Liver (tissue), 9 donors: ENCODE results near the gene HSPG2. TPM values are rescaled to one million over a fixed set of nuclear protein-coding genes. Genes with fewer than 3 reads are reported as not detected.

ENCODE experiments used
- DNase-seq: peaks from one replicate; pipeline ENCODE4 v3.0.0-alpha.2; 2017; ENCODE audit warnings: low spot score
- H3K27ac ChIP-seq, 2 donors: one replicate each; pipeline ENCODE4 v1.7.0; 2013; ENCODE audit warnings: inconsistent platforms in 2 of 2, low read length in 2 of 2, control low read depth in 1 of 2, low read depth in 1 of 2, mild to moderate bottlenecking in 1 of 2
- H3K27me3 ChIP-seq, 4 donors: one replicate each; pipeline versions ENCODE4 v1.6.1 to v1.7.0; 2013; ENCODE audit warnings: low read length in 3 of 4, inconsistent platforms in 1 of 4, mild to moderate bottlenecking in 1 of 4, moderate library complexity in 1 of 4; ENCODE audit not compliant: control insufficient read depth in 4 of 4, insufficient read depth in 4 of 4
- H3K36me3 ChIP-seq, 4 donors: one replicate each; pipeline versions ENCODE4 v1.6.1 to v1.7.0; 2013; ENCODE audit warnings: low read length in 3 of 4, mild to moderate bottlenecking in 3 of 4, low read depth in 1 of 4, moderate library complexity in 1 of 4; ENCODE audit not compliant: control insufficient read depth in 4 of 4, insufficient read depth in 3 of 4
- H3K4me1 ChIP-seq, 4 donors: one replicate each; pipeline versions ENCODE4 v1.6.1 to v1.7.0; 2013; ENCODE audit warnings: low read length in 3 of 4, mild to moderate bottlenecking in 3 of 4, moderate library complexity in 1 of 4; ENCODE audit not compliant: control insufficient read depth in 4 of 4, insufficient read depth in 4 of 4
- H3K4me3 ChIP-seq, 3 donors: one replicate each; pipeline versions ENCODE4 v1.6.1 to v1.7.0; 2013; ENCODE audit warnings: low read length in 3 of 3, control low read depth in 1 of 3, low read depth in 1 of 3, mild to moderate bottlenecking in 1 of 3
- H3K9ac ChIP-seq, 2 donors: one replicate each; pipeline ENCODE4 v1.7.0; 2013; ENCODE audit warnings: low read length in 2 of 2, mild to moderate bottlenecking in 2 of 2, moderate library complexity in 2 of 2, control low read depth in 1 of 2, low read depth in 1 of 2
- H3K9me3 ChIP-seq, 4 donors: one replicate each; pipeline versions ENCODE4 v1.6.1 to v1.7.0; 2013; ENCODE audit warnings: low read length in 3 of 4; ENCODE audit not compliant: control insufficient read depth in 4 of 4
- ATF3 ChIP-seq: IDR thresholded peaks from 2 replicates; pipeline ENCODE4 v1.6.1; 2016; ENCODE audit warnings: antibody characterized with exemption
- CTCF ChIP-seq: fragments of 150-350 bp; IDR thresholded peaks from 2 replicates; pipeline ENCODE4 v1.5.1; 2017; ENCODE audit warnings: improper control_type of control experiment, low read depth, low read length; ENCODE audit not compliant: missing input control
- EGR1 ChIP-seq, 2 donors: IDR thresholded peaks; 2 replicates each; pipeline ENCODE4 v1.6.1; 2016 to 2018; ENCODE audit warnings: antibody characterized with exemption in 2 of 2, low read depth in 2 of 2
- FOXA1 ChIP-seq: IDR thresholded peaks from 2 replicates; pipeline ENCODE4 v1.6.1; 2016; ENCODE audit warnings: antibody characterized with exemption
- FOXA2 ChIP-seq: IDR thresholded peaks from 2 replicates; pipeline ENCODE4 v1.6.1; 2016; ENCODE audit warnings: antibody characterized with exemption
- GABPA ChIP-seq, 2 donors: IDR thresholded peaks in 1 of 2; conservative IDR thresholded peaks in 1 of 2; 2 replicates each; pipeline ENCODE4 v1.6.1; 2016; ENCODE audit warnings: antibody characterized with exemption in 2 of 2, mild to moderate bottlenecking in 1 of 2, moderate library complexity in 1 of 2
- HNF4A ChIP-seq, 2 donors: conservative IDR thresholded peaks; 2 replicates each; pipeline ENCODE4 v1.6.1; 2016; ENCODE audit warnings: antibody characterized with exemption in 2 of 2, mild to moderate bottlenecking in 2 of 2
- HNF4G ChIP-seq: IDR thresholded peaks from 2 replicates; pipeline ENCODE4 v1.6.1; 2016; ENCODE audit warnings: antibody characterized with exemption
- JUND ChIP-seq, 2 donors: IDR thresholded peaks; 2 replicates each; pipeline ENCODE4 v1.6.1; 2016; ENCODE audit warnings: antibody characterized with exemption in 2 of 2
- MAX ChIP-seq: IDR thresholded peaks from 2 replicates; pipeline ENCODE4 v1.6.1; 2016; ENCODE audit warnings: antibody characterized with exemption
- NR2F2 ChIP-seq: IDR thresholded peaks from 2 replicates; pipeline ENCODE4 v1.6.1; 2016; ENCODE audit warnings: antibody characterized with exemption
- RAD21 ChIP-seq, 2 donors: IDR thresholded peaks; 2 replicates each; pipeline ENCODE4 v1.6.1; 2016; ENCODE audit warnings: antibody characterized with exemption in 2 of 2, mild to moderate bottlenecking in 2 of 2
- REST ChIP-seq: IDR thresholded peaks from 2 replicates; pipeline ENCODE4 v1.6.1; 2016; ENCODE audit warnings: antibody characterized with exemption, mild to moderate bottlenecking
- RXRA ChIP-seq, 2 donors: IDR thresholded peaks; 2 replicates each; pipeline ENCODE4 v1.6.1; 2017 to 2018; ENCODE audit warnings: antibody characterized with exemption in 2 of 2, mild to moderate bottlenecking in 1 of 2
- SP1 ChIP-seq: IDR thresholded peaks from 2 replicates; pipeline ENCODE4 v1.6.1; 2018; ENCODE audit warnings: antibody characterized with exemption, mild to moderate bottlenecking
- TAF1 ChIP-seq: conservative IDR thresholded peaks from 2 replicates; pipeline ENCODE4 v1.6.1; 2016; ENCODE audit warnings: antibody characterized with exemption, mild to moderate bottlenecking
- YY1 ChIP-seq: IDR thresholded peaks from 2 replicates; pipeline ENCODE4 v1.6.1; 2016; ENCODE audit warnings: antibody characterized with exemption, mild to moderate bottlenecking
- ZBTB33 ChIP-seq: IDR thresholded peaks from 2 replicates; pipeline ENCODE4 v1.6.1; 2016; ENCODE audit warnings: antibody characterized with exemption
- WGBS: extraction: QIAGEN DNeasy Blood & Tissue Kit; methylation state at CpG from one replicate; pipeline ENCODE4 v1.1.7; 2013; 5-methylcytosine and 5-hydroxymethylcytosine counted together
- polyA plus RNA-seq, 2 donors: library from polyadenylated mRNA; stranded (reverse) in 1 of 2; unstranded in 1 of 2; fragments of 200-250 nt in 1 of 2; fragments of >200 nt in 1 of 2; fragmentation: Nextera tagmentation in 1 of 2; extraction: Ambion mirVana in 1 of 2; gene quantifications; one replicate each; pipeline versions ENCODE4 v1.2.1 to v1.2.3, GENCODE V29; 2013 to 2015
- total RNA-seq, 2 donors: library from RNA; depleted of rRNA; stranded (reverse); fragments of >200 nt; gene quantifications; one replicate each; pipeline ENCODE4 v1.2.3, GENCODE V29; 2014
- donor health status: healthy.
- donor health status: healthy.
- donor health status: healthy.
- donor health status: healthy.
- donor health status: healthy.

HSPG2 gene
- total and polyA plus RNA-seq, 4 donors: 5.6 to 43.9 (median 23.9) TPM

- H3K36me3 ChIP-seq: peaks cover 0 to 3% (median 0%) of the 10 kb centered on the region in 4 donors
- WGBS: 93% methylated on average over 13 of the region's 13 CpGs
Observed at GRCh38 chr1:21828075-21828474, 109.0 kb downstream of the HSPG2 start.

More at GRCh38 chr1:21828075-21828474, 109.0 kb downstream of the HSPG2 start:
- Histone ChIP-seq H3K4me3 (no peak overlapping the region), H3K27ac (no peak overlapping the region), H3K27me3 (no peaks in the 10 kb centered on the region), H3K4me1 (no peaks in the 10 kb centered on the region), H3K9me3 (no peaks in the 10 kb centered on the region), H3K9ac (no peak overlapping the region)
- TF ChIP-seq FOXA2: no peak
- TF ChIP-seq GABPA (IDR thresholded peaks at IDR 0.05 in 1 of 2, conservative IDR thresholded peaks at IDR 0.05 in 1 of 2): no peak
- no peak for TF ChIP-seq CTCF
- TF ChIP-seq NR2F2: no peak
- TF ChIP-seq TAF1: no peak
- no peak for TF ChIP-seq SP1
- no peak for TF ChIP-seq JUND (IDR thresholded peaks at IDR 0.05)
- no peak for TF ChIP-seq RXRA (IDR thresholded peaks at IDR 0.05)
- TF ChIP-seq REST: no peak
- no peak for TF ChIP-seq ZBTB33
- no peak for TF ChIP-seq ATF3
- no peak for TF ChIP-seq HNF4A (conservative IDR thresholded peaks at IDR 0.05)
- TF ChIP-seq EGR1 (IDR thresholded peaks at IDR 0.05; ENCODE audit: low read depth in 2 of 2): no peak
- no peak for TF ChIP-seq MAX
- TF ChIP-seq YY1: no peak
- TF ChIP-seq FOXA1: no peak
- no peak for TF ChIP-seq RAD21 (IDR thresholded peaks at IDR 0.05)
- TF ChIP-seq HNF4G: no peak
- no peak for DNase-seq
